GM21576 (cell line): ENCODE data around the gene TBX10.
"Not testable (repeated sequence)": the region's sequence is repeated elsewhere in the genome, so short reads cannot be mapped to it uniquely, and the experiment has no call there.

Experiments used
- ATAC-seq: cut with Tn5 transposase; IDR thresholded peaks from one replicate; pipeline ENCODE4 v1.9.1; 2021; ENCODE audit warnings: mild to moderate bottlenecking, moderate library complexity; ENCODE audit not compliant: unreplicated experiment

TBX10 gene

DNA sequence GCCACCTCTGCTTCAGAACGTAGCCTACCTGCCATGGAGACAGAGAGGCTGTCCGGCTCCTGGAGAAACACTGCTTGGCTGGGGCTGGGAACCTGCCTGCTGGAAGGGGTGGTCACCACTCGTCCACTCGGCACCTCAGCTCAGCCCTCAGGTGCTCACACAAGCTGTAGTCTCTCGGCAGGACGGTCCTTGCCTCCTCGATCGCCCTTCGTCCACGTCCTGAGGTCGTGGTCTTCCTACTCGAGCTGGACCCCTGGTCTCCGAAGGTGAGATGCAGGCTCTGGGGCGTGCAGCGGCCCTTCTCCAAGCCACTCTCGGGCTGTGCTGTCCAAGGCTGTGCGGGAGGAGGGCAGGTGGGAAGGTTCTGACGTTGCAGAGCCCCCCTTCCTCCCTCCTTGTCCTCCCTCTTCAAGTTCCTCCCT lies at the start of gene TBX10:
Gene TBX10, minus strand, starts transcription at position 326 of the 422 bp plus-strand sequence. Its CDS starts 291 bp downstream, at position 35.
- ATAC-seq = no peak

- no peak for ATAC-seq
Observed at GRCh38 chr11:67689178-67689577, 49.6 kb upstream of the TBX10 start.

GRCh38 chr11:67687986-67688385 lies 48.4 kb upstream of the TBX10 start:
- no peak for ATAC-seq

- not testable (repeated sequence) for ATAC-seq
Observed at GRCh38 chr11:67685641-67686332, 46.2 kb upstream of the TBX10 start.

DNA sequence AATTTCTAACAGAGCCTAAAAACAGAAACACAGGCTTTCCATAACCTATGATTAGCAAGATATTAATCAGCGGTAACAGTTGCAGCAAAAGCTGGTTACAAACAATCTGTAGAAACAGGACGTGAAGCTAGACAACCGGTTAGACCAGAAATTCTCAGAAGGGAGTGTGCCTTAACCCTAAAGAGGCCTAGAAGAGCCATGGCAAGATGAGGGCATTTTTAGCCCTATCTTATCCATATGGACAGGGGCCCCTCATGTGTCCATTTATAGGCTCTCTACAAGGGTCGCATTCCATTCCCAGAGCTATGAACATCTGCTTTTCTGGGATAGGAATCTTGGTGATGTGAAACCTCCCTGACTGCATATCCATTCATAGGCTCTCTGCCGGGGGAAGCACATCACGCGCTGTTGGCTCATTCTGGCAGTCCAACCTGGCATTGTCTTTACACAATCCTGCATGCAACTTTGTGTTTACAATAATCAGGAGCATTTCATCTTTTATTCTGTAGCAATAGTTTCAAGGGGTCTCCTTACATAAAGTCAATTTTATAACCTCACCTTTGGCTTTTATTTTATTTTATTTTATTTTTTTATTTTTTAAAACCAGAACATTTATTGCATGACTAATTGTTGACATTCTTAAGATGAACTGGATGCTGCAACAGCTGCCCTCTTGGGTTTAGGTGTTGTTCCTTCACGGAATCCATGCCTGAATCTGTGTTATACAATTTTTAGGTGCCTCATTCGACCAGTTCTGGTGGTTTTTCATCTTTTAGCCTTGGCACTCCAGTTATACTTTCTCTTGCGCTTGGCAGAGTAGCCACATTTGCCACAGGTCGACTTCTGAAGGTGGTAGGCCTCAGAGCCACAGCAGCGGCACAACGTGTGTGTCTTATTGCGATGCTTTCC lies 42.8 kb upstream of the TBX10 start:
- ATAC-seq = not testable (repeated sequence)

DNA sequence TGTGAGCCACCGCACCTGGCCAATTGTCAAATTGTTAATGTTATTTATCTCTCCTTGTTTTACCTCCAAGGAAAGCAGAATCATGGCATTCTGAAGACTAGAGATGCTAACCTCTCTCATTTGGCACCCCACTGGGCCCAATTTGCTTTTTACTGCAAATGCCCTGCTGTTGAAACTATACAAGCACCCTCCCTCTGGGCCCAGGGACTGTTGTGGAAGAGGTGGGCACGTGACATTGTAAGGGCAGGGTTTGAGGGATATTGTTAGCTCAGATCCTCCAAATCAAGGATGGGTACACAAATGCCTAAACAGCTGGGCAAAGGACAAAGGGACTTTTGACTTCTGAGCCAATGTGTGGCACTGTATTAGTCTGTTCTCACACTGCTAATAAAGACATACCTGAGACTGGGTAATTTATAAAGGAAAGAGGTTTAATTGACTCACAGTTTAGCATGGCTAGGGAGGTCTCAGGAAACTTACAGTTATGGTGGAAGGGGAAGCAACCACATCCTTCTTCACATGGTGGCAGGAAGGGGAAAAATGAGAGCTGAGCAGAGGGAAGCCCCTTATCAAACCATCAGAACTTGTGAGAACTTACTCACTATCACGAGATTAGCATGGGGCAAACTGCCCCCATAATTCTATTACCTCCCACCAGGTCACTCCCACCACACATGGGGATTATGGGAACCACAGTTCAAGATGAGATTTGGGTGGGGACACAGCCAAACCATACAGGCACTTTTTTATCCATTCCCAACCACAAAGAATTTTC lies 41.3 kb upstream of the TBX10 start:
- no peak for ATAC-seq

GRCh38 chr11:67675058-67675747 lies 35.6 kb upstream of the TBX10 start:
- ATAC-seq = no peak

GRCh38 chr11:67674442-67674871 lies 34.9 kb upstream of the TBX10 start, which contains the start of gene ALDH3B2:
TSS of gene ALDH3B2 (minus strand) at chr11:67674623. CDS start at chr11:67666935, 7,688 bp downstream.
- no peak for ATAC-seq

DNA sequence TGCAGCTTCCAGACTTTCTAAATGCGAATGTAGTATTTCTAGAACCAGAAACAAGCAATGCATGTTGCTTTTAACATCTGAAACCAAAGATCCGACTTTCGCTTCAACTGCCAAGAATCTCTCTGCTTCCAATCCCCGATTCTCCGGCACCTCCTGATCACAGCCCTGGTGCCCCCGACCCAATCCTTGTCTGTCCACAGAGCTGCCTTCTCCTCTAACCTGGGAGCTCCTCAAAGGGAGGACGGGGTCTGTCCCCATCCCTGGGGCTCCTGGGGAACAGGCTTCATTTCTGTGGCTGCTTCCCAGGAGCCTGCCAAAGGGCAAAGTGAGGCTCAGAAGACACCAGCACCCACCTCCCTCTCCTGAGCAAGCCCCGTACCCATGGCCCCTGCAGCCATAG lies 34.3 kb upstream of the TBX10 start:
- no peak for ATAC-seq

GRCh38 chr11:67673358-67673757 lies 33.8 kb upstream of the TBX10 start:
- ATAC-seq = no peak

DNA sequence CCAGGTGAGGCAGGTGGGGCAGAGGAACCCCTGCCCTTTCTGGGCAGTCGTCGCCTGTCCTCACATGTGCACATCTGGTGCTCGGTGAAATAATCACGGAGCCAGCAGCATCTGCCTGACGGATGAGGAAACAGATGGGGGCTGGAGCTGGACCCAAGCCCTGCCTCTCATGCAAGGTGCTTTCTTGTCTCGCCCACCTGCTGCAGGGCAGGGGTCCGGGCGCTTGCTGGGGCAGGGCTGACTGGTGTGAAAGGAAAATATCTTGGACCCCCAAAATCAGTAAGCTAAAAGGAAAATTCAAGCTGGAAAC lies 31.6 kb upstream of the TBX10 start:
- ATAC-seq = no peak

- ATAC-seq = no peak
Observed at GRCh38 chr11:67670316-67671210, 31.0 kb upstream of the TBX10 start.

GRCh38 chr11:67668192-67668551 lies 28.6 kb upstream of the TBX10 start:
- ATAC-seq = no peak

DNA sequence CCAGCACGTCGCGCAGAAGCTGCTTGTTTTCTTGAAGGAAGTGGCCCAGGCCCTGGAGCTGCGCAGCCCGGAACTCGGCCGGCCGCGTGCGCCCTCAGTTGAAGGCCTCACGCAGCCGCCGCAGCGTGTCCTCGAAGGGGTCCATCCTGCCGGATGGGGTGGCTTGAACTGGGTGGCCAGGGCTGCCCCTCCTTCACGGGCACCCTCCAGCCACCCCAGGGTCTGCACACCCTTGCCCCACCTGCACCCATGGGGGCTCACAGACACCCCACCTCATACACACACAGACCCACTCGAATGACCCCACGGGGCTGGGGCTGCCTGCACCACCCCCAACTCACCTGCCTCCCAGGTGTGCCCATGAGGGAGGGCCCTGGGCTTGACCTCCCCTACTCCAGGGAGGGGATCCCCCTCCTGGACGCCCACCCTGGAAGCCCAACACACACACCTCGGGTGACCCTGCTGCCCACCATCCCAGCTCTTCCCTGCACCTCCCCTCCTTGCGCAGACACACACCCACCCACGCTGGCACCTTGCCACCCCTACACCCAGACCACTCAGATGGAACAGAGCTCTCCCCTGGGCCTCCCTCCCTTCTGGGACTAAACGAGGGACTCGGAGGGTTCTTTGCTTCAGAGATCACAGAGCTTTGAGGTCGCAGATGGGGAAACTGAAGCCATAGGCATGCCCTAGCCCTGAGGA lies 28.1 kb upstream of the TBX10 start:
- ATAC-seq = no peak

DNA sequence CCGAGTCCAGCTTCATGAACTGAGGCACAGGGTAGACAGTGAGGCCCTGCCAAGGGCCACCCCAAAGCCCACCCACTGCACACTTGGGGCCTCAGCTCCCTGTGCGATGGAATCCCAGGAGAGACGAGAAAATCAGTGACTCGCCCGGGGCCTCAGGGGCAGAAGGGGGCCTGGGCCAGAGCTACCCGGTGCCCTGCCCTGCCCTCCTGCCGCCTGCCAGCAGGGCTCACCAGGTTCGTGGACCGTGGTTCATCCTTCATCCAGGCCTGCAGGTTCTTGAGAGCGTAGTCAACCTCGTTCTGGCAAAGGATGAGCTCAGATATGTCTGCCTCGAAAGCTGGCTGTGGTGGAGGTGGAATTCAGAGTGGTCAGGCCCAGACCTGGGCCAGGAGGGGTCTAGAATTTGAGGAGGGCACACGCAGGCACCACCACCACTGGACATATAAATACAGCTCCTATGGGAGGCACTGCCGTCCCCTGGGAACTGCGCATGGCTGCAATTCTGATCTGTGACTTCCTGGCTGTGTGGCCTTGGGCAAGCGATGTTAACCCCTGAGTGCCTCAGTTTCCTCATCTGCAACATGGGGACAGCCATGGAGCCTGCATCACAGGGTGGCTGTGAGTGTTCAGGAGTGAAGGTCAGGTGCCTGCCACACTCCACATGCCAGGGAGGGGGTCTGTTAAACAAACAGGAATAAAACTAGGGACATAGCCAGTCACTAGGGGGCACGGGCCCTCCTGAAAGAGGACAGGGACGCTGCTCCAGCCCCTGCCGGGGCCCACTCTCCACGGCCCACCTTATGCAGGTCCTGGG lies 27.3 kb upstream of the TBX10 start:
- ATAC-seq = no peak

GRCh38 chr11:67666303-67666645 lies 26.7 kb upstream of the TBX10 start:
- no peak for ATAC-seq

GRCh38 chr11:67665541-67666302 lies 26.2 kb upstream of the TBX10 start:
- ATAC-seq = no peak
